ENCODE data around the gene LIN9. TPM values are rescaled to one million over a fixed set of nuclear protein-coding genes. Genes with fewer than 3 reads are reported as not detected.

The LIN9 gene
- total and polyA plus RNA-seq, 2 donors (not counting 1 experiment from before 2014, with no cell fraction given), result 2.3 to 2.8 TPM

DNA sequence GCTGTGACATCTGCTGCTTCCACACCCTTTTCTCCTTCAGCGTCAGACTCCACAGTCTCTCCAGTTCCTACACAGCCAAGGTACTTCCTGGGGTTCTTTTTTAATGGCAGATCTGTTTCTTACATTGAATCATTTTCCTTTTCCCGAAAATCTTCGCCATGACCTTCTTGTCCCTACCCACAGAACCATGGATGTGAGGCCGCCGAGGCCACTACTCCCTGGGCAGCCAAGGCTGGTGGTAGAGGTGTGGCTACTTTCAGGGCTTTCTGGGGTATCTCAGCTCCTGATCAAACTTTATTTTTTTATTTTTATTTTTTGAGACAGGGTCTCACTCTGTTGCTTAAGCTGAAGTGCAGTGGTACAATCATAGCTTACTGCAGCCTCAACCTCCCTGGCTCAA lies 9.5 kb upstream of the LIN9 start:
- Histone ChIP-seq H4K20me1 (ENCODE audit: control insufficient read depth, extremely low read depth, insufficient read depth, low read length) (no peaks in the 10 kb centered on the region), H3K4me1 (ENCODE audit: control insufficient read depth, extremely low read depth, insufficient read depth, low read length) (no peaks in the 10 kb centered on the region), H3K4me2 (ENCODE audit: extremely low read depth, insufficient read depth, low read length) (no peak overlapping the region), H3K4me3 (replicated peaks in 1 of 4; ENCODE audit: control extremely low read depth in 1 of 4, insufficient read depth in 1 of 4, low read depth in 3 of 4, low read length in 4 of 4) (no peak overlapping the region), H3K9me3 (ENCODE audit: control insufficient read depth, insufficient read depth, low read depth, low read length) (no peaks in the 10 kb centered on the region), H2AFZ (ENCODE audit: low read length) (no peak overlapping the region), H3K27ac (ENCODE audit: insufficient read depth, low read length) (no peak overlapping the region), H3K9ac (ENCODE audit: insufficient read depth, low read length) (no peak overlapping the region), H3K36me3 (ENCODE audit: control insufficient read depth, insufficient read depth, low read length) (no peaks in the 10 kb centered on the region), H3K79me2 (ENCODE audit: control insufficient read depth, insufficient read depth, low read length) (no peaks in the 10 kb centered on the region), H3K27me3 (ENCODE audit: control insufficient read depth, insufficient read depth, low read length) (peaks cover 4% of the 10 kb centered on the region)
- TF ChIP-seq EZH2 (IDR thresholded peaks at IDR 0.05; ENCODE audit: low read length, missing control alignments), result no peak
- TF ChIP-seq, protein P1, sequence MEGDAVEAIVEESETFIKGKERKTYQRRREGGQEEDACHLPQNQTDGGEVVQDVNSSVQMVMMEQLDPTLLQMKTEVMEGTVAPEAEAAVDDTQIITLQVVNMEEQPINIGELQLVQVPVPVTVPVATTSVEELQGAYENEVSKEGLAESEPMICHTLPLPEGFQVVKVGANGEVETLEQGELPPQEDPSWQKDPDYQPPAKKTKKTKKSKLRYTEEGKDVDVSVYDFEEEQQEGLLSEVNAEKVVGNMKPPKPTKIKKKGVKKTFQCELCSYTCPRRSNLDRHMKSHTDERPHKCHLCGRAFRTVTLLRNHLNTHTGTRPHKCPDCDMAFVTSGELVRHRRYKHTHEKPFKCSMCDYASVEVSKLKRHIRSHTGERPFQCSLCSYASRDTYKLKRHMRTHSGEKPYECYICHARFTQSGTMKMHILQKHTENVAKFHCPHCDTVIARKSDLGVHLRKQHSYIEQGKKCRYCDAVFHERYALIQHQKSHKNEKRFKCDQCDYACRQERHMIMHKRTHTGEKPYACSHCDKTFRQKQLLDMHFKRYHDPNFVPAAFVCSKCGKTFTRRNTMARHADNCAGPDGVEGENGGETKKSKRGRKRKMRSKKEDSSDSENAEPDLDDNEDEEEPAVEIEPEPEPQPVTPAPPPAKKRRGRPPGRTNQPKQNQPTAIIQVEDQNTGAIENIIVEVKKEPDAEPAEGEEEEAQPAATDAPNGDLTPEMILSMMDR (conservative IDR thresholded peaks at IDR 0.05 in 1 of 2, IDR thresholded peaks at IDR 0.05 in 1 of 2; ENCODE audit: low read depth in 1 of 2, low read length in 2 of 2), result no peak
- no peak for DNase-seq (ENCODE audit: low read depth in 2 of 2)

DNA sequence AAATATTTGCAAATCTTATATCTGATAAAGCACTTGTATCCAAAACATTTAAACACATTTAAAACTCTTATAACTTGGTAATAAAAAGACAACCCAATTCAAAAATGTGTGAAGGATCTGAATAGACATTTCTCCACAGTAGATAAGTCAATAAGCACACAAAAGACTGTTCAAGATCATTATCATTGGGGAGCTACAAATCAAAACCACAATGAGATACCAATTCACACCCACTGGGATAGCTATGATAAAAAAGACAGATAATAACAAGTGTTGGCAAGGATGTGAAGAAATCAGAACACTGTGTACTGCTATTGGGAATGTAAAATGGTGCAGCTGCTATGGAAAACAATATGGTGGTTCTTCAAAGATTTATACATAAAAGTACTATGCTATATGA lies 5.1 kb upstream of the LIN9 start:
- DNase-seq (ENCODE audit: low read depth in 2 of 2), result no peak
- Histone ChIP-seq H2AFZ (ENCODE audit: low read length) (no peak overlapping the region), H3K9me3 (ENCODE audit: control insufficient read depth, insufficient read depth, low read depth, low read length) (no peaks in the 10 kb centered on the region), H3K27ac (ENCODE audit: insufficient read depth, low read length) (no peak overlapping the region), H3K36me3 (ENCODE audit: control insufficient read depth, insufficient read depth, low read length) (no peaks in the 10 kb centered on the region), H3K4me1 (ENCODE audit: control insufficient read depth, extremely low read depth, insufficient read depth, low read length) (no peaks in the 10 kb centered on the region), H3K4me2 (ENCODE audit: extremely low read depth, insufficient read depth, low read length) (no peak overlapping the region), H3K4me3 (replicated peaks in 1 of 4; ENCODE audit: control extremely low read depth in 1 of 4, insufficient read depth in 1 of 4, low read depth in 3 of 4, low read length in 4 of 4) (no peak overlapping the region), H3K9ac (ENCODE audit: insufficient read depth, low read length) (no peak overlapping the region), H4K20me1 (ENCODE audit: control insufficient read depth, extremely low read depth, insufficient read depth, low read length) (no peaks in the 10 kb centered on the region), H3K27me3 (ENCODE audit: control insufficient read depth, insufficient read depth, low read length) (peaks cover 4% of the 10 kb centered on the region), H3K79me2 (ENCODE audit: control insufficient read depth, insufficient read depth, low read length) (no peaks in the 10 kb centered on the region)
- TF ChIP-seq, protein P1 (conservative IDR thresholded peaks at IDR 0.05 in 1 of 2, IDR thresholded peaks at IDR 0.05 in 1 of 2; ENCODE audit: low read depth in 1 of 2, low read length in 2 of 2), result no peak
- no peak for TF ChIP-seq EZH2 (IDR thresholded peaks at IDR 0.05; ENCODE audit: low read length, missing control alignments)

DNA sequence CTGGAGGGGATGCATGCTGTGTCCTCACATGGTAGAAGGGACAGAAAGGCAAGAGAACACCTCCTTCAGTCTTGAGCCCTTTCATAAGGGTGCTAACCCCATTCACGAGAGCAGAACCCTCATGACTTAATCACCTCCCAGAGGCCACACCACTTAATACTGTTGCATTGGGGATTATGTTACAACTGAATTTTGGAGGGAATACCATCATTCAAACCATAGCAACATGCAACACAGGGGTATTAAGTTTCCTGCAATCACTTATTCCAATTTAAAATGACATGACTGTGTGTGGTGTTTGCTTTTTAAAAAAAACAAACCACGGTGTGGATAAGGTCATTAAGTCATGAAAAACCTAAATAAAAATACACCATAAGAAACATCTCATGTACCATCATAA lies 3.1 kb upstream of the LIN9 start:
- no peak for TF ChIP-seq EZH2 (IDR thresholded peaks at IDR 0.05; ENCODE audit: low read length, missing control alignments)
- TF ChIP-seq, protein P1 (conservative IDR thresholded peaks at IDR 0.05 in 1 of 2, IDR thresholded peaks at IDR 0.05 in 1 of 2; ENCODE audit: low read depth in 1 of 2, low read length in 2 of 2), result no peak
- H3K9ac ChIP-seq (ENCODE audit: insufficient read depth, low read length), result no peak overlapping the region
- no peak overlapping the region for H3K27ac ChIP-seq (ENCODE audit: insufficient read depth, low read length)
- peaks cover 4% of the 10 kb centered on the region for H3K27me3 ChIP-seq (ENCODE audit: control insufficient read depth, insufficient read depth, low read length)
- no peaks in the 10 kb centered on the region for H3K36me3 ChIP-seq (ENCODE audit: control insufficient read depth, insufficient read depth, low read length)
- H3K4me3 ChIP-seq (replicated peaks in 1 of 4; ENCODE audit: control extremely low read depth in 1 of 4, insufficient read depth in 1 of 4, low read depth in 3 of 4, low read length in 4 of 4), result no peak overlapping the region
- H3K4me2 ChIP-seq (ENCODE audit: extremely low read depth, insufficient read depth, low read length), result no peak overlapping the region
- no peaks in the 10 kb centered on the region for H4K20me1 ChIP-seq (ENCODE audit: control insufficient read depth, extremely low read depth, insufficient read depth, low read length)
- no peak for DNase-seq (ENCODE audit: low read depth in 2 of 2)
- H3K4me1 ChIP-seq (ENCODE audit: control insufficient read depth, extremely low read depth, insufficient read depth, low read length), result no peaks in the 10 kb centered on the region
- no peak overlapping the region for H2AFZ ChIP-seq (ENCODE audit: low read length)
- peaks cover 14% of the 10 kb centered on the region for H3K79me2 ChIP-seq (ENCODE audit: control insufficient read depth, insufficient read depth, low read length)
- H3K9me3 ChIP-seq (ENCODE audit: control insufficient read depth, insufficient read depth, low read depth, low read length), result no peaks in the 10 kb centered on the region
